Astrocyte (in vitro differentiated cells and primary cell): Measurements from ENCODE around the gene TSR2. TPM values are rescaled to one million over a fixed set of nuclear protein-coding genes. Genes with fewer than 3 reads are reported as not detected.

Experiments
- DNase-seq: peaks from one replicate; pipeline ENCODE4 v3.0.0-alpha.2; 2010; ENCODE audit warnings: low read depth
- FAIRE-seq: peaks from 2 replicates; lab custom pipeline; 2011; peaks lifted over from hg19 to GRCh38; lab: Jason Lieb, UNC
- H2AFZ ChIP-seq: 2 replicates; pipeline ENCODE4 v1.6.0; 2012; ENCODE audit warnings: low read depth, low read length, inconsistent platforms
- H3K27ac ChIP-seq: 2 replicates; pipeline ENCODE4 v1.5.1; 2011; ENCODE audit warnings: low read depth, low read length, inconsistent platforms
- H3K27me3 ChIP-seq: 2 replicates; pipeline ENCODE4 v1.6.0; 2011; ENCODE audit warnings: low read length, inconsistent platforms; ENCODE audit not compliant: insufficient read depth
- H3K36me3 ChIP-seq: 2 replicates; pipeline ENCODE4 v1.5.1; 2011; ENCODE audit warnings: low read length, inconsistent platforms; ENCODE audit not compliant: insufficient read depth
- H3K4me1 ChIP-seq: 2 replicates; pipeline ENCODE4 v1.5.1; 2011; ENCODE audit warnings: low read length, inconsistent platforms; ENCODE audit not compliant: insufficient read depth
- H3K4me2 ChIP-seq: 2 replicates; pipeline ENCODE4 v1.6.0; 2012; ENCODE audit warnings: low read length, inconsistent platforms
- H3K4me3 ChIP-seq: 2 replicates; pipeline ENCODE4 v1.5.1; 2011; ENCODE audit warnings: low read depth, mild to moderate bottlenecking, low read length, inconsistent platforms; ENCODE audit not compliant: insufficient read depth
- H3K79me2 ChIP-seq: 2 replicates; pipeline ENCODE4 v1.6.0; 2012; ENCODE audit warnings: mild to moderate bottlenecking, low read length, inconsistent platforms; ENCODE audit not compliant: insufficient read depth
- H3K9ac ChIP-seq: 2 replicates; pipeline ENCODE4 v1.6.0; 2012; ENCODE audit warnings: mild to moderate bottlenecking, low read length, inconsistent platforms
- H3K9me3 ChIP-seq: 2 replicates; pipeline ENCODE4 v1.5.1; 2012; ENCODE audit warnings: low read depth, mild to moderate bottlenecking, low read length, inconsistent platforms; ENCODE audit not compliant: insufficient read depth
- H4K20me1 ChIP-seq: 2 replicates; pipeline ENCODE4 v1.6.0; 2012; ENCODE audit warnings: low read length, inconsistent platforms; ENCODE audit not compliant: insufficient read depth
- H3K27ac Mint-ChIP-seq: one replicate; pipeline ENCODE4 v1.8.0; 2021; ENCODE audit warnings: mild to moderate bottlenecking, mixed read lengths; ENCODE audit not compliant: unreplicated experiment
- H3K27me3 Mint-ChIP-seq: one replicate; pipeline ENCODE4 v1.8.0; 2021; ENCODE audit warnings: low read depth, mixed read lengths; ENCODE audit not compliant: unreplicated experiment
- H3K36me3 Mint-ChIP-seq: one replicate; pipeline ENCODE4 v1.8.0; 2021; ENCODE audit warnings: low read depth, mixed read lengths; ENCODE audit not compliant: unreplicated experiment
- H3K4me1 Mint-ChIP-seq: one replicate; pipeline ENCODE4 v1.8.0; 2021; ENCODE audit warnings: low read depth, mixed read lengths; ENCODE audit not compliant: unreplicated experiment
- H3K4me3 Mint-ChIP-seq: one replicate; pipeline ENCODE4 v1.8.0; 2021; ENCODE audit warnings: mild to moderate bottlenecking, moderate library complexity, mixed read lengths; ENCODE audit not compliant: unreplicated experiment
- H3K9me3 Mint-ChIP-seq: one replicate; pipeline ENCODE4 v1.8.0; 2021; ENCODE audit warnings: mild to moderate bottlenecking, mixed read lengths; ENCODE audit not compliant: unreplicated experiment
- EZH2 ChIP-seq: IDR thresholded peaks from 2 replicates; pipeline ENCODE4 v1.6.1; 2012; ENCODE audit warnings: mild to moderate bottlenecking, low read length, inconsistent platforms; ENCODE audit not compliant: insufficient read depth
- total RNA-seq: library from RNA; stranded (reverse); gene quantifications from 2 replicates; pipeline ENCODE4 v1.2.1, GENCODE V29; 2021
- TF ChIP-seq, protein P1 (sequence below): IDR thresholded peaks from 2 replicates; pipeline ENCODE4 v1.5.1; 2011; ENCODE audit warnings: low read depth, mild to moderate bottlenecking, inconsistent platforms, low read length, moderate library complexity; ENCODE audit not compliant: insufficient read depth

Gene TSR2
- total RNA-seq, 1 donor from 2014 or later = 28.7 TPM

- no peaks in the 10 kb centered on the region for H3K9me3 Mint-ChIP-seq
- H3K4me1 ChIP-seq = no peaks in the 10 kb centered on the region
- H3K4me3 ChIP-seq = no peak overlapping the region
- no peaks in the 10 kb centered on the region for H4K20me1 ChIP-seq
- peak; percentile 55 for FAIRE-seq
- no peaks in the 10 kb centered on the region for H3K27me3 Mint-ChIP-seq
- no peaks in the 10 kb centered on the region for H3K27me3 ChIP-seq
- H3K4me3 Mint-ChIP-seq = no peak overlapping the region
- H3K79me2 ChIP-seq = no peaks in the 10 kb centered on the region
- TF ChIP-seq, protein P1, sequence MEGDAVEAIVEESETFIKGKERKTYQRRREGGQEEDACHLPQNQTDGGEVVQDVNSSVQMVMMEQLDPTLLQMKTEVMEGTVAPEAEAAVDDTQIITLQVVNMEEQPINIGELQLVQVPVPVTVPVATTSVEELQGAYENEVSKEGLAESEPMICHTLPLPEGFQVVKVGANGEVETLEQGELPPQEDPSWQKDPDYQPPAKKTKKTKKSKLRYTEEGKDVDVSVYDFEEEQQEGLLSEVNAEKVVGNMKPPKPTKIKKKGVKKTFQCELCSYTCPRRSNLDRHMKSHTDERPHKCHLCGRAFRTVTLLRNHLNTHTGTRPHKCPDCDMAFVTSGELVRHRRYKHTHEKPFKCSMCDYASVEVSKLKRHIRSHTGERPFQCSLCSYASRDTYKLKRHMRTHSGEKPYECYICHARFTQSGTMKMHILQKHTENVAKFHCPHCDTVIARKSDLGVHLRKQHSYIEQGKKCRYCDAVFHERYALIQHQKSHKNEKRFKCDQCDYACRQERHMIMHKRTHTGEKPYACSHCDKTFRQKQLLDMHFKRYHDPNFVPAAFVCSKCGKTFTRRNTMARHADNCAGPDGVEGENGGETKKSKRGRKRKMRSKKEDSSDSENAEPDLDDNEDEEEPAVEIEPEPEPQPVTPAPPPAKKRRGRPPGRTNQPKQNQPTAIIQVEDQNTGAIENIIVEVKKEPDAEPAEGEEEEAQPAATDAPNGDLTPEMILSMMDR = no peak
- TF ChIP-seq EZH2 = no peak
- no peak overlapping the region for H3K4me2 ChIP-seq
- no peak for DNase-seq
- no peak overlapping the region for H3K27ac ChIP-seq
- no peak overlapping the region for H3K27ac Mint-ChIP-seq
- no peak overlapping the region for H3K9ac ChIP-seq
- H3K36me3 Mint-ChIP-seq = no peaks in the 10 kb centered on the region
- H3K4me1 Mint-ChIP-seq = no peaks in the 10 kb centered on the region
- H3K36me3 ChIP-seq = no peaks in the 10 kb centered on the region
- no peak overlapping the region for H2AFZ ChIP-seq
- no peaks in the 10 kb centered on the region for H3K9me3 ChIP-seq
These were observed 32.9 kb upstream of the TSR2 start for GRCh38 chrX:54407266-54407665.

DNA sequence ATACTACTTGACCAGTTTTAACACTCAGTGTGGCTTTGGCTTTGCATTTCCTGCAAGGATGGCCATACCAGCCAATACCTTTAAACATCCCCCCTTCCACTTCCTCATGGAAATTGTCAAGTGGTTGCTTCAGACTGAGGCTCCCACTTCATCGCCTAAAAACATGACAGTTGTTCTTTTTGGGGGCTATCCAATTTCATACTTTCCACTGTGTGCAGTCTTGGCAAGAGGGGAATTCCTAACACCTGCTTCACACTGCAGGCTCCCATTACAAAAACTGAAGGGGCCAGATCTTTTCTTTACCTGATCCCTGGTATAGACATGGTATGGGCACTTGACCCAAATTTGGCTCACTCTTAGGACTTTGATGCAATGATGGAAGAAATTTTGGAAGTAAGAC is 28.5 kb upstream of the TSR2 start:
- no peak for FAIRE-seq
- Histone ChIP-seq H3K36me3 (no peaks in the 10 kb centered on the region), H4K20me1 (no peaks in the 10 kb centered on the region), H3K79me2 (no peaks in the 10 kb centered on the region), H3K4me3 (no peak overlapping the region), H3K4me1 (no peaks in the 10 kb centered on the region), H3K9ac (no peak overlapping the region), H3K27me3 (peaks cover 2% of the 10 kb centered on the region), H2AFZ (no peak overlapping the region), H3K4me2 (no peak overlapping the region), H3K9me3 (no peaks in the 10 kb centered on the region), H3K27ac (no peak overlapping the region)
- H3K36me3 Mint-ChIP-seq = no peaks in the 10 kb centered on the region
- H3K27me3 Mint-ChIP-seq = no peaks in the 10 kb centered on the region
- no peak overlapping the region for H3K27ac Mint-ChIP-seq
- no peak overlapping the region for H3K4me3 Mint-ChIP-seq
- no peaks in the 10 kb centered on the region for H3K9me3 Mint-ChIP-seq
- no peak for TF ChIP-seq EZH2
- no peak for DNase-seq
- no peaks in the 10 kb centered on the region for H3K4me1 Mint-ChIP-seq

- Histone ChIP-seq H3K9me3 (no peaks in the 10 kb centered on the region), H3K36me3 (no peaks in the 10 kb centered on the region), H3K4me3 (no peak overlapping the region), H3K4me1 (no peaks in the 10 kb centered on the region), H4K20me1 (no peaks in the 10 kb centered on the region), H3K27me3 (peaks cover 2% of the 10 kb centered on the region), H2AFZ (no peak overlapping the region), H3K4me2 (no peak overlapping the region), H3K79me2 (no peaks in the 10 kb centered on the region), H3K27ac (no peak overlapping the region), H3K9ac (no peak overlapping the region)
- H3K9me3 Mint-ChIP-seq = no peaks in the 10 kb centered on the region
- no peak overlapping the region for H3K4me3 Mint-ChIP-seq
- no peak for TF ChIP-seq EZH2
- TF ChIP-seq, protein P1 = no peak
- DNase-seq (no peak), FAIRE-seq (no peak)
- no peak overlapping the region for H3K27ac Mint-ChIP-seq
- no peaks in the 10 kb centered on the region for H3K4me1 Mint-ChIP-seq
- no peaks in the 10 kb centered on the region for H3K36me3 Mint-ChIP-seq
- H3K27me3 Mint-ChIP-seq = no peaks in the 10 kb centered on the region
These were observed 26.5 kb upstream of the TSR2 start for GRCh38 chrX:54413753-54414152.
